ENCODE results near the gene F2RL2.

Gene F2RL2

GRCh38 chr5:76617229-76617628, 6.0 kb downstream of the F2RL2 start:
- TF ChIP-seq CTCF (IDR thresholded peaks at IDR 0.05; ENCODE audit: unreplicated experiment in 3 of 3), result no peak
- H3K4me3 Mint-ChIP-seq, result no peak overlapping the region
- H3K27ac Mint-ChIP-seq, result no peak overlapping the region
- peaks cover 17% of the 10 kb centered on the region for H3K36me3 Mint-ChIP-seq (ENCODE audit: low read depth)
- H3K9me3 Mint-ChIP-seq, result no peaks in the 10 kb centered on the region
- H3K4me1 Mint-ChIP-seq, result peaks cover 9% of the 10 kb centered on the region
- no peaks in the 10 kb centered on the region for H3K27me3 Mint-ChIP-seq (ENCODE audit: low read depth)

- no peak overlapping the region for H3K27ac Mint-ChIP-seq
- TF ChIP-seq CTCF (IDR thresholded peaks at IDR 0.05; ENCODE audit: unreplicated experiment in 3 of 3), result no peak
- H3K27me3 Mint-ChIP-seq (ENCODE audit: low read depth), result no peaks in the 10 kb centered on the region
- H3K4me1 Mint-ChIP-seq, result peaks cover 4% of the 10 kb centered on the region
- no peak overlapping the region for H3K4me3 Mint-ChIP-seq
- H3K9me3 Mint-ChIP-seq, result no peaks in the 10 kb centered on the region
- H3K36me3 Mint-ChIP-seq (ENCODE audit: low read depth), result peaks cover 24% of the 10 kb centered on the region
Measured at GRCh38 chr5:76616206-76616605, 7.0 kb downstream of the F2RL2 start.

GRCh38 chr5:76615759-76616158, 7.4 kb downstream of the F2RL2 start:
- H3K27me3 Mint-ChIP-seq (ENCODE audit: low read depth), result no peaks in the 10 kb centered on the region
- H3K36me3 Mint-ChIP-seq (ENCODE audit: low read depth), result peaks cover 24% of the 10 kb centered on the region
- TF ChIP-seq CTCF (IDR thresholded peaks at IDR 0.05; ENCODE audit: unreplicated experiment in 3 of 3), result no peak
- H3K4me3 Mint-ChIP-seq, result no peak overlapping the region
- H3K4me1 Mint-ChIP-seq, result no peaks in the 10 kb centered on the region
- H3K27ac Mint-ChIP-seq, result no peak overlapping the region
- H3K9me3 Mint-ChIP-seq, result no peaks in the 10 kb centered on the region

DNA sequence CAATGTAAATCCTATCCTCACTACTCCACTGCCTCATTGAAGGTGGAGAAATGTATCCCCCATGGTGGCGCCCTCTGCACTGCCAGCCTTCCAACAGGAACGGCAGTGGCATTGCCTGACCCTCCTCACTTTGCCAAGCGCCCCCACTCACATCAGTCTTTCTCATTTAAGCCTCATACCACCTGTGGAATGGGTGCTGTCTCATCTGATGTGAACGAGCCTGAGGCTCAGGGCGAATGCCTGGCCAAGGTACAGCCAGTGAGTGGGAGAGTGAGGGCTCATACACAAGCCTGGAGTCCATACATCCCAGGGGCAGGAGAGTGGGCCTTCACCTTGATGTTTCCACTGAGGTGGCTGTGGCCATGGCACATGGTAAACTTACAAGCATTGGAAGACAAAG, 10.3 kb downstream of the F2RL2 start:
- TF ChIP-seq CTCF (IDR thresholded peaks at IDR 0.05; ENCODE audit: unreplicated experiment in 3 of 3), result no peak
- Mint-ChIP-seq H3K9me3 (no peaks in the 10 kb centered on the region), H3K4me3 (no peak overlapping the region), H3K27me3 (ENCODE audit: low read depth) (no peaks in the 10 kb centered on the region), H3K36me3 (ENCODE audit: low read depth) (peaks cover 21% of the 10 kb centered on the region), H3K27ac (no peak overlapping the region), H3K4me1 (peaks cover 8% of the 10 kb centered on the region)

- Mint-ChIP-seq H3K27me3 (ENCODE audit: low read depth) (no peaks in the 10 kb centered on the region), H3K4me3 (no peak overlapping the region), H3K4me1 (peaks cover 29% of the 10 kb centered on the region), H3K9me3 (no peaks in the 10 kb centered on the region), H3K36me3 (ENCODE audit: low read depth) (peaks cover 7% of the 10 kb centered on the region), H3K27ac (no peak overlapping the region)
- TF ChIP-seq CTCF (IDR thresholded peaks at IDR 0.05; ENCODE audit: unreplicated experiment in 3 of 3), result no peak
Measured at GRCh38 chr5:76610196-76610595, 13.0 kb downstream of the F2RL2 start.

DNA sequence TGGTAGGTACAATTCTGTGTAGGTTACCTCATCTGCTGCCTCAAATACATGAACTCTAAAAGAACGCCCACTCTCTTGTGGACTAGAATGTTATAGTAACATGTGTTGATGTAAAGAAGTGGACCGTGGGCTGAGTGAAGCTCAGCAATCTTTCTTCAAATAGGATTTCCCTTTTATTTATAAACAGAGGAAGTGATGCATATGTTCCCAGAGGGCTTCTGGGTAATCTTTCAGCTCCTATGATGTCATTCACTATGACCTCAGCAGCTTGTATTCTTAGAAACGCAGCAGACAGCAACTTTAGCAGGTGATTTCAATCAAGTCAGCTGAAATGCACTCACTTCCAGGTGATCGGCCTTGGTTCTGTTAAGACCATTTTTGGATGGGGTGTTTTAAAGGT, 14.4 kb downstream of the F2RL2 start:
- H3K27ac Mint-ChIP-seq, result peak overlapping the region in 2 of 3 experiments; percentile 69 to 92
- no peak for TF ChIP-seq CTCF (IDR thresholded peaks at IDR 0.05; ENCODE audit: unreplicated experiment in 3 of 3)
- H3K4me1 Mint-ChIP-seq, result peaks cover 29% of the 10 kb centered on the region
- no peaks in the 10 kb centered on the region for H3K9me3 Mint-ChIP-seq
- H3K36me3 Mint-ChIP-seq (ENCODE audit: low read depth), result peaks cover 7% of the 10 kb centered on the region
- H3K4me3 Mint-ChIP-seq, result no peak overlapping the region
- no peaks in the 10 kb centered on the region for H3K27me3 Mint-ChIP-seq (ENCODE audit: low read depth)

Measured in nephron (organoid).